Germinal center (tissue), 1 donor: ENCODE measurements around the gene FABP6.
"Not testable (repeated sequence)": the region's sequence is repeated elsewhere in the genome, so short reads cannot be mapped to it uniquely, and the experiment has no call there.

Experiments
- DNase-seq: peaks from one replicate; pipeline ENCODE4 v3.0.0; 2012; ENCODE audit warnings: mixed read lengths, low spot score

FABP6 gene

DNA sequence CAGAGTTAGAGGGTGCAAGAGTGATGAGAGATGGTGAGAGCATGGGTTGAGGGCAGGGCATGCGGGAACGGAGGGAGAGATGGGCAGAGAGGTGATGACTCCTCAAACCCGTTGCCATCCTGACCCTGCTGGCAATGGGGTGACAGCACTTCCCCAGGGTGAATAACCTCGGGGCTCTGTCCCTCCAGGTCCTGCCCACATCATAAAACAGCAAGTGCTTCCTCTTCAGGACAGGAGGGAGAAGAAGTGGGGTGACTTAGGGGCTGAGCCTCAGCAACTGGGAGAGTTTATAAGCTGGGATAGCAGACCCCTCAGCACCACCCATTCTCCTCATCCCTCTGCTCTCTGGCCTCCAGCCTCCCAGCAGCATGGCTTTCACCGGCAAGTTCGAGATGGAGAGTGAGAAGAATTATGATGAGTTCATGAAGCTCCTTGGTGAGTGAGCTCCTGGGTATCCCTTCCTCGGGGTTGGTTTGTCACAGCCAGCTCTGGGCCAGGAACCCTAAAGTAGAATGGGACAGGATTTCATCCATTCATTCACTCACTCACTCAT is at the start of gene FABP6:
FABP6 (plus strand) TSS at position 317 of the 553 bp plus-strand sequence; CDS start at position 369, 52 bp downstream.
- no peak for DNase-seq

GRCh38 chr5:160180931-160181330 is 48.4 kb upstream of the FABP6 start:
- no peak for DNase-seq

DNA sequence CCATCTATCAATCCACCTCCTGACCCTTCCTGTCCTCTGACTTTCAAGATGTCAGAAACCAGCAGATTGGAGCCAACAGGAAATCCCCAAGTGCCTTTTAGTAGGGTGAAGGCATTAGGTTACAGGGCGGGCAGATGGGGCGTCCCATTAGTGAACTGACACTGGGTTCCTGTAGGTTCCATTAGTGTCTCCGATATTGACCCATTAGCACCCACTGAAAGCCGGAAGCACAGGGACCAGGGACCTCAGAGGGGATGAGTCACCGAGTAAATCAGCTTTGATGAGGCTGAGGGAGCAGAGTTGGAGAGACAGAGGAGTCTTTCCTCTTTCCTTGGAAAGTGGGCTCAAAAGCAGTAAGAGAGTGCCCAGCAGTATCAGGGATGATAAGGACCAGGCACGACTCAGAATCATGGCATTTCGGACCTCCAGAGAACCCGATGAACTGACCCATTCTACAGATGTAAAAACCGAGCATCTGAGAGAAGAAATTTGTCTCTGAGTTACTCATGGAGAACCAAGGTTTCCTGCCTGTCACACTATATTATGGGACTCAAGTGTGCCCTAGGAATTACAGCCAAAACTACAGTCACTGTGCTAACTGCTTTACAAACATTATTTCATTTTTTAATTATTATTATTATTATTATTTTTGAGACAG is 47.2 kb upstream of the FABP6 start:
- no peak for DNase-seq

DNA sequence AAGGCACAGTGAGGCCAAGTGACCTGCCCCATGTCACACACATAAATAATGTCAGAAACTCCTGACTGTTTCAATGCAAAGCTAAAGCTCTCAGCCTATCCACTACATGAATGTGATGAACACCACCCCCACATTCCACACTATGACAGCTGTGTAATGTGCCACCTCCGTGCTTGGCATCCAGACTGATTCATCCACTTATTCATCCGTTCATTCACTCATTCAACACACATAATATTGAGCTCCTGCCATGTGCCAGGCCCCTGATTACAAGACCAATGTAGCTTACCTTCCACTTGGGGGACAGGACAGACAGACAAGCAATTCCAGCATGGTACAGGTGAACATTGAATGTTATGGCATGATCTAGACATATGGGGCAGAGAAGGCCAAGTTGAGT is 46.2 kb upstream of the FABP6 start:
- no peak for DNase-seq

DNA sequence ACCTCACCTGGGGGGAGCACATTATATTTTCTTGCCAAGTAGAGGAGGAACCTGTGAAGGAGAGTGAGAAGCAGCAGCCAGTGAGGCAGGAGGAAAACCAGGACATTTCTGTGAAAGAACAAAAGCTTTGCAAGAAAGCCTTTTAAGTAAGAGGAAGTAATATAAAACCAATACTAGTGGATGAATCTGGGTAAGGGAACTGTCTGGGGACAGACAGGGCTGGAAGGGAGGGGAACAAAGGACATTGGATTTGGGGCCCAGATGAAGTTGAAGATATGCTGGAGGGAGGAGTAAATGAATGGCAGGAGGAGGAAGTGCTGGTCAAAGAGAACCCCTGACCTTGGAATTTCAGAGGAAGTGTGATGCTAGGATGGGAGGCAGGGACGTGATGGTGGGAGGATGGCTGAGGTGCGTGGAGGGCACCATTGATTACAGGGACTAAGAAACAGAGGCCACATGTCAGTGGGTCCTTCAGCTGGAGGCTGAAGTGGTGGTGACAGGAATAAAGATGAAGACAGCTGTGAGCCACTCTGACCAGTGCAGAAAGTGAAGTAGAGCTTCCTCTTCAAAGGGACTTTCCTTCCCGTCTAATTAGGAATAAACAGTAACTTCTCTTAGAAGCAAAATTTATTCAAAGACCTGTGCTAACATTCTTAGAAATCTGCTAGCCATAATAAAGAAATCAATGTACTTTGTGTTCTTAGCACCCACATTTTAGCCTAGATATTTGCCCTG is 43.5 kb upstream of the FABP6 start:
- no peak for DNase-seq

DNA sequence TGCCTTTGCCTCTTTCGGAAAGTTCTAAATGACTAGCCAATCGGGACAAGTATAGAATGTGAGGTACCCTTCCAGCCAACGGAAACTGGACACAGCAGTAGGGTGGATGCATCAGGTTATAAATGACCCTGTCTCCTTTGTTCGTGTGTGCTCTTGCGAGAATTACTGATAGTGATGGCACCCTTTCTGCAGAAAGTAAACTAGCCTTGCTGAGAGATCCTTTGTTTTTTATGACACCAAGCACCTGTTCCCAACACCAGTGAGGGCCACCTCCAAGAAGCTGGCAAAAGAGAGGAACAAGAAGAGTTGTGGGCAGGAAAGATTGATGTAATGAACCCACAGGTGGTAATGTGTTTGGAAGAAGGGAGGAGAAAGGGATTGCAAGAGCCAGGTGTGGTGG is 42.8 kb upstream of the FABP6 start:
- DNase-seq = no peak

DNA sequence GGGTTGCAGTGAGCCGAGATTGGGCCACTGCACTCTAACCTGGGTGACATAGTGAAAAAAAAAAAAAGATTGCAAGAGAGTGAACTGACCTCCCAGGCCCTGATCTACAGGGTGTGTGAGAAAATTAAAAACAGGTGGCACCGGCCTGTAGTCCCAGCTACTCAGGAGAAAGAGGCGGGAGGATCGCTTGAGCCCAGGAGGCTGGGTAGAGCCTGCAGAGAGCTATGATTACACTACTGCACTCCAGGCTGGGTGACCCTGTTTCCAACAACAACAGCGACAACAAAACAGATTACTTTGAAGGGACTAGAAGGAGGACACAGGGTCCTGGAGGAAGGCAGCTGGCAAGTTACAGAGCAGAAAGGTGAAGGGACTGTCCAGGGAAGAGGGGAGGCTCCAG is 42.2 kb upstream of the FABP6 start:
- no peak for DNase-seq

DNA sequence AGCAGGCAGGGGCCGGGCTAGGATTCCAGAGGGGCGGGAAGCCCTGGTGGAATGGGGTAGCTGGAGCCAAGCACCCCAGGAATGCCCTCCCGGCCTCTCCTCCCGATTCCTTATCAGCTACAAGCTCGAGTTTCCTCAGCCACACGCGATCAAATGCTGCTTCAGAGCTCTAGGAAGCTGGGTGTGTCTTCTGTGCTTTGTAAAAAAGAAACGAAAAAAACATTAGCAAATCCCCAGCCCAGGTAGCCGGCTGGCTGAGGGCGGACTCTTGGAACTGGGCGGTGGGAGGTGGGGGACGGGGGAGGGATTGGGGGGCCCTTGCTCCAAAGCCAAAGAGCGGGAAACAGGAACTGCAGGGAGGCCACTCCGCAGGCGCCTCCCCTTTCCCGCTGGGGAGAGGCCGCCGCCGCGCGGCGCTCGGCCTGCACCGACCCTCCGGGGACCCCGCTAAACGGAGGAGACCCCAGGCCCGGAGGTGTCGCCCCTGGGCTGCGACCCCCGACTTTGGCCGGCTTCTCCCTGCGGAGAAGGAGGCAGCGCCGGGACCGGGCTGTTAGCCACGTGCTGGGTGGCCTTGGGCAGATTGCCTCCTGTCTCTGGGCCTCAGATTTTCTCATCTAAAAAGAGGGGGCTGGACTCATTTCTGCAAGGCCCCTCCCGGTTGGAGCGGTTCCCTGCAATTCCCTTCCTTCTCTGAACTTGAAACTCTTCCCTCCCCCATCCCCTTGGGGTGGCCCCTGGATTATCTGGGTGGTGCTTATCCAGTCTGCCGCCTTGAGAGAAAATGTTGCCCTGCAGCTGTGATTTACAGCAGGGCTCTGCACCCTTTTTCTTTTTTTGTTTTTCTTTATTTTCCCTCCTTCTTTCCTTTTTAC is 40.9 kb upstream of the FABP6 start:
- DNase-seq = no peak

DNA sequence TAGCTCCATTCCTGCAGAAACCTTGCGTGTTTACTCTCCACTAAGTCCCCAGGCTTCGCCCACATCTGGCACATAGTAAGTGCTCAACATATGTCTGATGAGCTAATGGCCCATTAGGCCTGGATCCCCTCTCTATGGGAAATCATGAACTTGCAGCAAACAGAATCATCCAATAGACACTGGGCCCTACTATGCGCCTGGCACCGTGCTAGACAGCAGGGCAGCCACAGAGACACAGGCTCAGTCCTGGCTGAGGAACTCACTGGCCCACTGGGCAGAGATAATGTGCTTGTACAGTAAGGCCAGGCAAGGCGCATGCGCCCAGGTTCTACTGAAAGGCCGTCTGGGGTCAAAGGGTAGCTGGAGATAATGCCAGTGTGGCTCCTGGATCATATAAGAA is 36.9 kb upstream of the FABP6 start:
- DNase-seq = no peak

- not testable (repeated sequence) for DNase-seq
These were observed 36.2 kb upstream of the FABP6 start for GRCh38 chr5:160193076-160193475.

DNA sequence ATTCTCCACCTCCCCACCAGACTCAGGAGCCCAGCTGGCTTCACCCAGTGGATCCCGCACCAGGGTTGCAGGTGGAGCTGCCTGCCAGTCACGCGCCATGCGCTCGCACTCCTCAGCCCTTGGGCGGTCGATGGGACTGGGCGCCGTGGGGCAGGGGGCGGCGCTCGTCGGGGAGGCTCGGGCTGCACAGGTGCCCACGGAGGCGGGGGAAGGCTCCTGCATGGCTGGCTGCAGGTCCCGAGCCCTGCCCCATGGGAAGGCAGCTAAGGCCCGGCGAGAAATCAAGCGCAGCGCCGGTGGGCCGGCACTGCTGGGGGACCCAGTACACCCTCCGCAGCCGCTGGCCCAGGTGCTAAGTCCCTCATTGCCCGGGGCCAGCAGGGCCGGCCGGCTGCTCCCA is 35.5 kb upstream of the FABP6 start:
- not testable (repeated sequence) for DNase-seq

DNA sequence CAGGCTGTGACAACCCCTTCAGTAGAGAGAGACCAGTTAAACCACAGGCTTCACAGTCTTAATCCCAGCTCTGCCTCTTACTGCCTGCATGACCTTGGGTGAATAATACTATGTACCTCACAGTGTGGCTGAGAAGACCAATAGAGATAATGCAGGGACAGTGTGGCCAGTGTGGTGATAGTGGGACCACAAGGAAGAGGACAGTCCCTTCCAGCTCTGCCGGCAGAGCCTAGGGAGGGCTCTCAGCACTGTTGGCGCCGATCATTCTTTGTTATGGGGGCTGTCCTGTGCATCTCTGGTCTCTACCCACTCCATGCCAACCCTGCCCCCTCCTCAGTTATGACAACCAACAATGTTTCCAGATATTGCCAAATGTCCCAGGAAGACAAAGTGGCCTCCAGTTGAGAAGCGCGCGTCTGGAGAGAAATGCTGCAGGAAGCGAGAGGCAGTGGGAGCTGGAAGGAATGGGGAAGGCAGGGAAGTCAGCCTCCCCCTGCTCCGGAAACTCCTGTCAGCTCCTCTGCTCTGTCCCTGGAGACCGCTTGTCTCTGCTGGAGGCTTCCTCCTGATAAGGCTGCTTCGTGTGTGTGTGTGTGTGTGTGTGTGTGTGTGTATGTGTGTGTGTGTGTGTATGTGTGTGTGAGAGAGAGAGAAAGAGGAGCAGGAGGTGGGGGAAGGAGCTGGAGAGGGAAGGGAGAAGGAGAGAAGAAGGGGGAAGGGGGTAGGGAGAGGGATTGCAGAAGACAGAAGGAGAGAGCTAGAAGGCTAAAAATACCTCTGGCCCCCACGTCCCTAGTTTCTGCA is 31.8 kb upstream of the FABP6 start:
- DNase-seq = no peak

- no peak for DNase-seq
These were observed 31.2 kb upstream of the FABP6 start for GRCh38 chr5:160198146-160198545.

- DNase-seq = no peak
These were observed 30.4 kb upstream of the FABP6 start for GRCh38 chr5:160198841-160199409.

GRCh38 chr5:160199410-160199911 is 29.8 kb upstream of the FABP6 start:
- DNase-seq = peak; percentile 82

DNA sequence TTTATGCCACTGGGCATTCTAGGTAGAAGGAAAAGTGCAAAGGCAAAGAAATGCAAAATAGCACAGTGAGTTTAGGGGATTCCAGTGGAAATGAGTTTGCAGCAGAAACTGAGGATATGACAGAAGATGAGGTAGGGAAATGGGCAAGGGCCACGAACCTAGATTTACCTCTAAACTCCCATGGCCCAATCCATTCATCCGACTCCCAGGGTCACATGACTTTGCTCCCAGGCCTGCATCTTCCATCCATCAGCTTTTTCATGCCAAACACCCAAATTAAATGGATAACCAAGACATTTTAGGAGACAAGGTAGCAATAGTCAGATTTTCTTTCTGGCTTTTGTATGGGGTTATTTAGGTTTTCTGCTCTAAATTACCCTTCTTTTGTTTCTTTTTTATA is 22.2 kb upstream of the FABP6 start:
- no peak for DNase-seq

DNA sequence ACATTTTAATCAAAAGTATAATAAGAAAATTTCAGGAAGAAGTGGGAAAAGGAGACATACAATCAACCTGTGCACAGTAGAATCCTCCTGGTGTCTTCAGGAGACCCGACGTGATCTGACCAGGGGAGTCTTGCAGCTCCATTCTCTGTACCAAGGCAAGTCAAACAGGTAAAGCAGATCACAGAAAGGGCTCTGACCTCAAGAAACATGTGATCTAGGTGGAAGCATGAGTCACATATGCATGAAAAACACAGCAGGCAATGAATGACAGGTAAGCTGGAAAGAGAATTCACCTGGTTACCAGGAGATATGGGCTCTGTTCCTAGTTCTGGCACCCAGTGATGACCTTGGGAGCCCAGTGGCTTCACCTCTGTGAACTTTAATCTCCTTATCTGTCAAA is 19.4 kb upstream of the FABP6 start:
- no peak for DNase-seq

- DNase-seq = no peak
These were observed 18.7 kb upstream of the FABP6 start for GRCh38 chr5:160210606-160211005.

DNA sequence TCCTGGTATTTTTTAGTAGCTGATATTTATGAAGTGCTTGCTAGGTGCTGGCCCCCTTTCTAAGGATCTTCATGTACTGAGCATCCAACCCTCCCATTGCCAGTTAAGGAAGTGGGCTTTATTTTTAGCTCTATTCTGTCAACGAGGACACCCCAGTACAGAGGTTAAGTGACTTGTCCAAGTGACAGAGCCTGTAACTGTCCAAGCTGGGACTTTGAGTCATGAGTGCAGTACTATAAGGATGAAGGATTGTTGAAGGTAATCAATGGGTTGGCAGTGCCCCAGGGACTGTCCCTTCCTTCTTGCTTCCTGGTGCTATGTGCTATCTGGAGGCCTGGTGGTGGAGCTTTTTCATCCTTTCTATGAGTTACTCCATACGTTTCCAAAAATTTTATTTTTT is 18.0 kb upstream of the FABP6 start:
- DNase-seq = no peak

DNA sequence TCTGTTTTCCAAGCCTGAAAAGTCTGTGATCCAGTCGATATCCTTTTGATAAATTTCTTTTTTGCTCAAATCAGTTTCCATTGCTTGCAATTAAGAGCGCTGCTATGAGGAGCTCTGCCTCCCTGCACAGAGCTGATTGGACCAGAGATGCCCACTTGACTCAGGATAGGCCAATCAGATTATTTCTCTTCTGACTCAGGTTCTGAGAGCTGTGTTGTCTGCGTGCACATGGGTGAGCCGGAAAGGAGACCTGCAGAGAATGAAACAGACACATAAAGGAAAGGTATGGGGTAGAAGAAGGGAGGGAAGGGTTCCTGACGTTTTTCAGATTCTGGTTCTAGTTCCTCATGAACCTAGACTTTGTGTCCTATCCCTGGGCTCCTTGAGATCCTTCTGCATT is 15.8 kb upstream of the FABP6 start:
- DNase-seq = peak; percentile 23

- no peak for DNase-seq
These were observed 9.9 kb upstream of the FABP6 start for GRCh38 chr5:160219356-160219755.
